ENCODE data around the gene LENEP. TPM values are rescaled to one million over a fixed set of nuclear protein-coding genes. Genes with fewer than 3 reads are reported as not detected.

LENEP gene
- total RNA-seq, 2 experiments from 2014 or later: 0.78 to 2.3 TPM

GRCh38 chr1:154982341-154982740, 11.0 kb upstream of the LENEP start:
- ChIA-PET POLR2A (interaction anchor here (0.6 to 3.2 kb wide), 5 partner anchors 12 to 424 kb away, joined by 4 to 16 read pairs (median 6); partner anchors contain the start of genes PBXIP1, SHC1 and UBE2Q1), CTCF (ENCODE audit: unreplicated experiment) (no interaction called here)
- Histone ChIP-seq H3K4me1 (ENCODE audit: insufficient read depth, low read length, poor library complexity, severe bottlenecking) (peaks cover 28% of the 10 kb centered on the region), H3K36me3 (ENCODE audit: insufficient read depth, low read length) (peaks cover 62% of the 10 kb centered on the region), H4K20me1 (ENCODE audit: insufficient read depth, low read length) (peaks cover 5% of the 10 kb centered on the region; the same call in 1 of the 2 replicates), H3K4me2 (ENCODE audit: low read length) (peak overlapping the region; percentile 78), H3K79me2 (ENCODE audit: insufficient read depth, low read depth, low read length) (peaks cover 56% of the 10 kb centered on the region), H3K4me3 (ENCODE audit: low read depth, low read length, poor library complexity, severe bottlenecking) (peak overlapping the region; percentile 77), H3K9me3 (ENCODE audit: low read length) (no peaks in the 10 kb centered on the region), H2AFZ (ENCODE audit: low read length) (peak overlapping the region; percentile 70; the same call in 1 of the 2 replicates), H3K27ac (ENCODE audit: low read depth, low read length, poor library complexity, severe bottlenecking) (peak overlapping the region; percentile 80), H3K9me2 (ENCODE audit: insufficient read depth, low read length) (no peaks in the 10 kb centered on the region)
- no peak for DNase-seq (ENCODE audit: low spot score)
- intact Hi-C loops (cut with micrococcal nuclease; ENCODE audit: unreplicated experiment): loop anchor here (5.0 kb wide), 1 partner anchor 80 kb away; the partner anchor contains the start of gene EFNA4
- TF ChIP-seq CTCF (conservative IDR thresholded peaks at IDR 0.05; ENCODE audit: low read length): no peak
- TF ChIP-seq EZH2phosphoT487 (IDR thresholded peaks at IDR 0.05; ENCODE audit: borderline replicate concordance, low read depth, low read length): no peak
- BruUV-seq (replicated peaks): TSS peak; percentile 100

GRCh38 chr1:154982897-154983648, 10.3 kb upstream of the LENEP start, which contains the start of gene FLAD1:
FLAD1 (plus strand) TSS chr1:154983344; CDS start chr1:154983695, 351 bp downstream.
- no TSS peak for BruUV-seq (replicated peaks)
- H3K9me2 ChIP-seq (ENCODE audit: insufficient read depth, low read length): no peaks in the 10 kb centered on the region
- TF ChIP-seq CTCF (conservative IDR thresholded peaks at IDR 0.05; ENCODE audit: low read length): no peak
- no peak for TF ChIP-seq EZH2phosphoT487 (IDR thresholded peaks at IDR 0.05; ENCODE audit: borderline replicate concordance, low read depth, low read length)
- no peaks in the 10 kb centered on the region for H4K20me1 ChIP-seq (ENCODE audit: insufficient read depth, low read length)
- peaks cover 62% of the 10 kb centered on the region for H3K36me3 ChIP-seq (ENCODE audit: insufficient read depth, low read length)
- peak within 1 kb of the TSS; percentile 90 for H3K4me2 ChIP-seq (ENCODE audit: low read length)
- DNase-seq (ENCODE audit: low spot score): peak; percentile 100
- peak within 1 kb of the TSS; percentile 70 for H2AFZ ChIP-seq (ENCODE audit: low read length)
- H3K4me3 ChIP-seq (ENCODE audit: low read depth, low read length, poor library complexity, severe bottlenecking): peak within 1 kb of the TSS; percentile 77
- POLR2A ChIA-PET: interaction anchor here (0.6 to 3.2 kb wide), 13 partner anchors 11 to 139 kb away, joined by 3 to 16 read pairs (median 4); partner anchors contain the start of genes PBXIP1, PYGO2 and SHC1
- peaks cover 55% of the 10 kb centered on the region for H3K79me2 ChIP-seq (ENCODE audit: insufficient read depth, low read depth, low read length)
- peaks cover 21% of the 10 kb centered on the region for H3K4me1 ChIP-seq (ENCODE audit: insufficient read depth, low read length, poor library complexity, severe bottlenecking)
- H3K27ac ChIP-seq (ENCODE audit: low read depth, low read length, poor library complexity, severe bottlenecking): peak within 1 kb of the TSS; percentile 80
- CTCF ChIA-PET (ENCODE audit: unreplicated experiment): interaction anchor here (1.0 to 1.3 kb wide), 3 partner anchors 27 to 79 kb away, joined by 3 to 4 read pairs (median 3); partner anchors contain the start of gene PBXIP1
- H3K9me3 ChIP-seq (ENCODE audit: low read length): no peaks in the 10 kb centered on the region
- intact Hi-C loops (cut with micrococcal nuclease; ENCODE audit: unreplicated experiment): loop anchor here (1.0 to 5.0 kb wide), 4 partner anchors 8 to 79 kb away; partner anchors contain the start of gene EFNA4
